Hepatocyte (in vitro differentiated cells): ENCODE measurements around the gene ACTR5. TPM values are rescaled to one million over a fixed set of nuclear protein-coding genes. Genes with fewer than 3 reads are reported as not detected.
A peak's percentile ranks its signal among the peaks of the same experiment; 100 is the strongest.

ENCODE experiments used
- DNase-seq: peaks from one replicate; pipeline ENCODE4 v3.0.0-alpha.2; 2016; ENCODE audit warnings: low spot score
- H2AFZ ChIP-seq: fragments of 200-600 bp; sonication (generic); 2 replicates; pipeline ENCODE4 v1.6.0; 2016; ENCODE audit warnings: antibody characterized with exemption, mild to moderate bottlenecking
- H3K27ac ChIP-seq: fragments of 200-600 bp; sonication (generic); 2 replicates; pipeline ENCODE4 v1.5.1; 2016; ENCODE audit warnings: mild to moderate bottlenecking
- H3K27me3 ChIP-seq: fragments of 200-600 bp; sonication (generic); 2 replicates; pipeline ENCODE4 v1.6.1; 2016
- H3K36me3 ChIP-seq: fragments of 200-600 bp; sonication (generic); replicated peaks from 2 replicates; pipeline ENCODE4 v1.5.1; 2016; ENCODE audit warnings: low read depth; ENCODE audit not compliant: insufficient read depth
- H3K4me1 ChIP-seq: fragments of 200-600 bp; sonication (generic); 2 replicates; pipeline ENCODE4 v1.5.1; 2016; ENCODE audit warnings: mild to moderate bottlenecking, moderate library complexity; ENCODE audit not compliant: insufficient read depth
- H3K4me2 ChIP-seq: fragments of 200-600 bp; sonication (generic); 2 replicates; pipeline ENCODE4 v1.6.0; 2016
- H3K4me3 ChIP-seq: fragments of 200-600 bp; sonication (generic); 2 replicates; pipeline ENCODE4 v1.5.1; 2016; ENCODE audit warnings: mild to moderate bottlenecking
- H3K79me2 ChIP-seq: fragments of 200-600 bp; sonication (generic); 2 replicates; pipeline ENCODE4 v1.6.0; 2017; ENCODE audit warnings: mild to moderate bottlenecking
- H3K9me2 ChIP-seq: fragments of 200-600 bp; sonication (generic); replicated peaks from 2 replicates; pipeline ENCODE4 v1.6.0; 2017; ENCODE audit warnings: mild to moderate bottlenecking; ENCODE audit not compliant: insufficient read depth
- H3K9me3 ChIP-seq: fragments of 200-600 bp; sonication (generic); 2 replicates; pipeline ENCODE4 v1.5.1; 2016; ENCODE audit warnings: low read depth, mild to moderate bottlenecking
- H4K20me1 ChIP-seq: fragments of 200-600 bp; sonication (generic); 2 replicates; pipeline ENCODE4 v1.6.0; 2016; ENCODE audit warnings: mild to moderate bottlenecking; ENCODE audit not compliant: insufficient read depth, poor library complexity, severe bottlenecking
- CTCF ChIP-seq: fragments of 200-600 bp; sonication (generic); IDR thresholded peaks from 2 replicates; pipeline ENCODE4 v1.5.1; 2016; ENCODE audit warnings: antibody characterized with exemption, mild to moderate bottlenecking; ENCODE audit not compliant: poor library complexity
- EZH2 ChIP-seq: fragments of 200-600 bp; sonication (generic); IDR thresholded peaks from 2 replicates; pipeline ENCODE4 v1.6.1; 2016; ENCODE audit warnings: antibody characterized with exemption, mild to moderate bottlenecking, borderline replicate concordance
- EZH2phosphoT487 ChIP-seq: fragments of 200-600 bp; sonication (generic); IDR thresholded peaks from one replicate; pipeline ENCODE4 v1.6.1; 2018; ENCODE audit warnings: antibody characterized with exemption, mild to moderate bottlenecking, low read depth, moderate library complexity; ENCODE audit not compliant: unreplicated experiment, severe bottlenecking
- WGBS: methylation state at CpG from one replicate; pipeline ENCODE4 v1.1.6; 2016; ENCODE audit warnings: low lambda C conversion rate; ENCODE audit errors: missing lambda C conversion rate; 5-methylcytosine and 5-hydroxymethylcytosine counted together
- polyA plus RNA-seq: library from polyadenylated mRNA; unstranded; fragments of >200 nt; fragmentation: Nextera tagmentation; extraction: Ambion mirVana; gene quantifications from 2 replicates; pipeline ENCODE4 v1.2.1, GENCODE V29; 2016
- total RNA-seq: library from RNA; depleted of rRNA; stranded (reverse); fragments of >200 nt; gene quantifications from 2 replicates; pipeline ENCODE4 v1.2.3, GENCODE V29; 2014

ACTR5 gene
- total and polyA plus RNA-seq, 2 experiments from 2014 or later: 8.5 to 10.1 TPM

- H3K4me2 ChIP-seq: peak within 1 kb of the TSS; percentile 70
- H2AFZ ChIP-seq: peak within 1 kb of the TSS; percentile 35
- WGBS: 1% methylated on average over 25 of the region's 76 CpGs
- no peak within 1 kb of the TSS for H3K27ac ChIP-seq
- peaks cover 99% of the 10 kb centered on the region for H3K27me3 ChIP-seq
- no peaks in the 10 kb centered on the region for H3K9me2 ChIP-seq
- H4K20me1 ChIP-seq: no peaks in the 10 kb centered on the region
- H3K36me3 ChIP-seq: no peaks in the 10 kb centered on the region
- no peaks in the 10 kb centered on the region for H3K9me3 ChIP-seq
- DNase-seq: peak; percentile 34
- no peak within 1 kb of the TSS for H3K4me3 ChIP-seq
- H3K79me2 ChIP-seq: no peaks in the 10 kb centered on the region
- H3K4me1 ChIP-seq: no peaks in the 10 kb centered on the region
- no peak for TF ChIP-seq EZH2
- TF ChIP-seq CTCF: no peak
- peak; percentile 16 for TF ChIP-seq EZH2phosphoT487
These were observed 24.2 kb upstream of the ACTR5 start, which contains the start of gene SLC32A1 for GRCh38 chr20:38723848-38724625. SLC32A1 (plus strand) TSS chr20:38724486; CDS start chr20:38724725, 239 bp downstream.

GRCh38 chr20:38724626-38725147, 23.6 kb upstream of the ACTR5 start:
- peak; percentile 96 for TF ChIP-seq EZH2
- TF ChIP-seq CTCF: no peak
- Histone ChIP-seq H3K4me2 (peak overlapping the region; percentile 70), H3K4me3 (no peak overlapping the region), H3K79me2 (no peaks in the 10 kb centered on the region), H3K9me3 (no peaks in the 10 kb centered on the region), H2AFZ (no peak overlapping the region), H3K36me3 (no peaks in the 10 kb centered on the region), H4K20me1 (no peaks in the 10 kb centered on the region), H3K27ac (no peak overlapping the region), H3K9me2 (no peaks in the 10 kb centered on the region), H3K27me3 (peaks cover 99% of the 10 kb centered on the region), H3K4me1 (no peaks in the 10 kb centered on the region)
- 4% methylated on average over 46 of the region's 46 CpGs for WGBS
- no peak for DNase-seq

GRCh38 chr20:38725148-38725901, 22.9 kb upstream of the ACTR5 start:
- Histone ChIP-seq H3K36me3 (no peaks in the 10 kb centered on the region), H4K20me1 (no peaks in the 10 kb centered on the region), H3K4me1 (no peaks in the 10 kb centered on the region), H2AFZ (no peak overlapping the region), H3K27me3 (peaks cover 99% of the 10 kb centered on the region), H3K4me3 (no peak overlapping the region), H3K9me2 (no peaks in the 10 kb centered on the region), H3K4me2 (no peak overlapping the region), H3K9me3 (no peaks in the 10 kb centered on the region), H3K79me2 (no peaks in the 10 kb centered on the region), H3K27ac (no peak overlapping the region)
- peak; percentile 63 for TF ChIP-seq EZH2phosphoT487
- TF ChIP-seq EZH2: peak; percentile 38
- no peak for TF ChIP-seq CTCF
- 10% methylated on average over 30 of the region's 35 CpGs for WGBS
- no peak for DNase-seq
